Measurements from ENCODE around the gene CYP4F8.
"Not testable (repeated sequence)": the region's sequence is repeated elsewhere in the genome, so short reads cannot be mapped to it uniquely, and the experiment has no call there.

Gene CYP4F8

DNA sequence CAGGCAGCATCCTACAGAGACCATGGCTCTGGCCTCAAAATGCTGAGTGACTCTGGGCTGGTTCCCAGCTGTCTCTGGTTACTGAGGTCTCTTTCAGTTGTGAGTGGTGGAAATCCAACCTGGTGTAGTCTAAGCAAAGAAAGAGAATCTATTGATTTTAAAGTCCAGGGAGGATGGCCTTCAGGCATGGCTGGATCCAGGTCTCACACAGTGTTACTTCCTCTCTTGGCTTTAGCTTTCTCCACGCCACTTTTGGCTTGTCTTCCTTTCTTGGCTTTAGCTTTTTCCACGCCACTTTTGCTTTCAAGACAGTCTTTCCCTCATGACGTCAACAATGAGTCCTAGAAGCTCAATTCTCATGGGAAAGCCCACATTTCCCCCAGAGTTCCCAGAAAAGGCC lies 29.8 kb downstream of the CYP4F8 start:
- H3K27ac ChIP-seq (replicated peaks): no peak overlapping the region
- no peak for TF ChIP-seq SPI1 (IDR thresholded peaks at IDR 0.05; ENCODE audit: borderline replicate concordance, low read depth)
- TF ChIP-seq, protein P1, sequence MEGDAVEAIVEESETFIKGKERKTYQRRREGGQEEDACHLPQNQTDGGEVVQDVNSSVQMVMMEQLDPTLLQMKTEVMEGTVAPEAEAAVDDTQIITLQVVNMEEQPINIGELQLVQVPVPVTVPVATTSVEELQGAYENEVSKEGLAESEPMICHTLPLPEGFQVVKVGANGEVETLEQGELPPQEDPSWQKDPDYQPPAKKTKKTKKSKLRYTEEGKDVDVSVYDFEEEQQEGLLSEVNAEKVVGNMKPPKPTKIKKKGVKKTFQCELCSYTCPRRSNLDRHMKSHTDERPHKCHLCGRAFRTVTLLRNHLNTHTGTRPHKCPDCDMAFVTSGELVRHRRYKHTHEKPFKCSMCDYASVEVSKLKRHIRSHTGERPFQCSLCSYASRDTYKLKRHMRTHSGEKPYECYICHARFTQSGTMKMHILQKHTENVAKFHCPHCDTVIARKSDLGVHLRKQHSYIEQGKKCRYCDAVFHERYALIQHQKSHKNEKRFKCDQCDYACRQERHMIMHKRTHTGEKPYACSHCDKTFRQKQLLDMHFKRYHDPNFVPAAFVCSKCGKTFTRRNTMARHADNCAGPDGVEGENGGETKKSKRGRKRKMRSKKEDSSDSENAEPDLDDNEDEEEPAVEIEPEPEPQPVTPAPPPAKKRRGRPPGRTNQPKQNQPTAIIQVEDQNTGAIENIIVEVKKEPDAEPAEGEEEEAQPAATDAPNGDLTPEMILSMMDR (IDR thresholded peaks at IDR 0.05; ENCODE audit: insufficient read depth, low read length): no peak
- no peak for TF ChIP-seq POLR2AphosphoS5 (IDR thresholded peaks at IDR 0.05; ENCODE audit: low read depth)
- no peak for TF ChIP-seq GABPA (IDR thresholded peaks at IDR 0.05; ENCODE audit: low read depth)
- no peak overlapping the region for H3K4me3 ChIP-seq (replicated peaks; ENCODE audit: insufficient read depth, low read length)
- no peak for DNase-seq (ENCODE audit: low read depth in 1 of 2, low spot score in 1 of 2)
- no peaks in the 10 kb centered on the region for H3K27me3 ChIP-seq (ENCODE audit: insufficient read depth, poor library complexity, severe bottlenecking)

DNA sequence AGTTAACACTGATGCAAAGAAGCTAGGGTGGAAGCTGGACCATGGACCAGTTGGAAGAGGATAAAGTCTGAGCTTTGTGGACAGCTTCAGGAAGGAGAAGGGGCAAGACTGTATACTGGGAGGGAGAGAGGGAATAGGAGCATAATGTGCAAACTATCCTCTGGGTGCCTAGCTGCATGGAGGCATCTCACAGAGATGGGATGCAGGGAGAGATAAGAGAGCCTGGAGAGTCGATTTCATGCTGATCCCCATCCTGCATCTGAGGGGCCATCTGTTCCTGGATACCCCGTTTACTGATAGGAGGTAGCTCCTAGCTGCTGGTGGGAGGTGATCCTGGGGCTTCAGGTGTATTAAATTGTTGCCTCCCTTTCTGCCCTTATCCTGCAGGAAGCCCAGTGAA lies 34.5 kb downstream of the CYP4F8 start:
- TF ChIP-seq POLR2AphosphoS5 (IDR thresholded peaks at IDR 0.05; ENCODE audit: low read depth): no peak
- TF ChIP-seq, protein P2, sequence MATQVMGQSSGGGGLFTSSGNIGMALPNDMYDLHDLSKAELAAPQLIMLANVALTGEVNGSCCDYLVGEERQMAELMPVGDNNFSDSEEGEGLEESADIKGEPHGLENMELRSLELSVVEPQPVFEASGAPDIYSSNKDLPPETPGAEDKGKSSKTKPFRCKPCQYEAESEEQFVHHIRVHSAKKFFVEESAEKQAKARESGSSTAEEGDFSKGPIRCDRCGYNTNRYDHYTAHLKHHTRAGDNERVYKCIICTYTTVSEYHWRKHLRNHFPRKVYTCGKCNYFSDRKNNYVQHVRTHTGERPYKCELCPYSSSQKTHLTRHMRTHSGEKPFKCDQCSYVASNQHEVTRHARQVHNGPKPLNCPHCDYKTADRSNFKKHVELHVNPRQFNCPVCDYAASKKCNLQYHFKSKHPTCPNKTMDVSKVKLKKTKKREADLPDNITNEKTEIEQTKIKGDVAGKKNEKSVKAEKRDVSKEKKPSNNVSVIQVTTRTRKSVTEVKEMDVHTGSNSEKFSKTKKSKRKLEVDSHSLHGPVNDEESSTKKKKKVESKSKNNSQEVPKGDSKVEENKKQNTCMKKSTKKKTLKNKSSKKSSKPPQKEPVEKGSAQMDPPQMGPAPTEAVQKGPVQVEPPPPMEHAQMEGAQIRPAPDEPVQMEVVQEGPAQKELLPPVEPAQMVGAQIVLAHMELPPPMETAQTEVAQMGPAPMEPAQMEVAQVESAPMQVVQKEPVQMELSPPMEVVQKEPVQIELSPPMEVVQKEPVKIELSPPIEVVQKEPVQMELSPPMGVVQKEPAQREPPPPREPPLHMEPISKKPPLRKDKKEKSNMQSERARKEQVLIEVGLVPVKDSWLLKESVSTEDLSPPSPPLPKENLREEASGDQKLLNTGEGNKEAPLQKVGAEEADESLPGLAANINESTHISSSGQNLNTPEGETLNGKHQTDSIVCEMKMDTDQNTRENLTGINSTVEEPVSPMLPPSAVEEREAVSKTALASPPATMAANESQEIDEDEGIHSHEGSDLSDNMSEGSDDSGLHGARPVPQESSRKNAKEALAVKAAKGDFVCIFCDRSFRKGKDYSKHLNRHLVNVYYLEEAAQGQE (IDR thresholded peaks at IDR 0.05; ENCODE audit: insufficient replicate concordance, low read depth): no peak
- TF ChIP-seq, protein P1 (IDR thresholded peaks at IDR 0.05; ENCODE audit: insufficient read depth, low read length): no peak
- no peak for TF ChIP-seq GABPA (IDR thresholded peaks at IDR 0.05; ENCODE audit: low read depth)
- no peak for TF ChIP-seq SPI1 (IDR thresholded peaks at IDR 0.05; ENCODE audit: borderline replicate concordance, low read depth)
- DNase-seq (ENCODE audit: low read depth in 1 of 2, low spot score in 1 of 2): no peak
- no peak overlapping the region for H3K4me3 ChIP-seq (replicated peaks; ENCODE audit: insufficient read depth, low read length)
- H3K27me3 ChIP-seq (ENCODE audit: insufficient read depth, poor library complexity, severe bottlenecking): no peaks in the 10 kb centered on the region
- H3K27ac ChIP-seq (replicated peaks): no peak overlapping the region

DNA sequence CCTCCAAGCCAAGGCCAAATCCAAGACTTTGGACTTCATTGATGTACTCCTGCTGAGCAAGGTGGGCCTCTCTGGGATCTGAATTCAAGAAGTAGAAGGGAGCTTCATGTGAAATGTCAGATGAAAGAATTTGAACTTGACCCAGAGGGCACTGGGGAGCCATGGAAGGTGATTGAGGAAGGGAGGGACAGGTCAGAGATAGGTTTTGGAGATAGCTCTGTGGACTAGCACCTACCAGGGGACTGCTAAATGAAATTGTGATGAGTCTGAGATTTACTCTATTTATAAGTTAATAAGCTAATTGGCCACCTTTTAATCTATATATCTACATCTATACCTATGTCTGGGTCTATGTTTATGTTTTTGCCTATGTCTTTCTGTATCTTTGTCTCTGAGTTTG lies 35.1 kb downstream of the CYP4F8 start:
- not testable (repeated sequence) for H3K4me3 ChIP-seq (replicated peaks; ENCODE audit: insufficient read depth, low read length); DNase-seq (ENCODE audit: low read depth in 1 of 2, low spot score in 1 of 2); H3K27me3 ChIP-seq (ENCODE audit: insufficient read depth, poor library complexity, severe bottlenecking); H3K27ac ChIP-seq (replicated peaks)

DNA sequence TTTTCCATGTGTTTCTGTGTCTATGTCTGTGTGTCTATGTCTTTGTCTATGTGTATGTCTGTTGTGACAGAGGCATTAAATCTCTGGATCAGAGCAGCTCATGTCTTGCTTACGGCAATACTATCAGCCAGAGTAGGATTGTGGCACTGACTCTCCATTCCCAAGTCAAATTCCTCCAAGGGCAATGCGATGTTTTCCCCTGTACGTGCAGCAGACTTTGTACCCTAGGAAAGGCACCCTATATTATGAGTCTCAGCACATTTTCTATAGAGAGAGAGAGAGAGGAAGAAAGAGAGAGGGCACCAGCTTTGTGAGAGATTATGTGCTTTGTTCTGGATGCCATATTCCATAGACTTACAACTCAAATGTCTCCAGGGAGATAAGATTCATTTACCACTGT lies 36.8 kb downstream of the CYP4F8 start:
- no peak overlapping the region for H3K4me3 ChIP-seq (replicated peaks; ENCODE audit: insufficient read depth, low read length)
- H3K27me3 ChIP-seq (ENCODE audit: insufficient read depth, poor library complexity, severe bottlenecking): no peaks in the 10 kb centered on the region
- DNase-seq (ENCODE audit: low read depth in 1 of 2, low spot score in 1 of 2): no peak
- TF ChIP-seq, protein P1 (IDR thresholded peaks at IDR 0.05; ENCODE audit: insufficient read depth, low read length): no peak
- TF ChIP-seq, protein P2 (IDR thresholded peaks at IDR 0.05; ENCODE audit: insufficient replicate concordance, low read depth): no peak
- no peak for TF ChIP-seq GABPA (IDR thresholded peaks at IDR 0.05; ENCODE audit: low read depth)
- no peak for TF ChIP-seq POLR2AphosphoS5 (IDR thresholded peaks at IDR 0.05; ENCODE audit: low read depth)
- no peak for TF ChIP-seq SPI1 (IDR thresholded peaks at IDR 0.05; ENCODE audit: borderline replicate concordance, low read depth)
- H3K27ac ChIP-seq (replicated peaks): no peak overlapping the region

Data from HL-60 (cell line).